Measurements from ENCODE around the gene CTNNBIP1.
"Not testable (repeated sequence)": the region's sequence is repeated elsewhere in the genome, so short reads cannot be mapped to it uniquely, and the experiment has no call there.

Gene CTNNBIP1, protein sequence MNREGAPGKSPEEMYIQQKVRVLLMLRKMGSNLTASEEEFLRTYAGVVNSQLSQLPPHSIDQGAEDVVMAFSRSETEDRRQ

DNA sequence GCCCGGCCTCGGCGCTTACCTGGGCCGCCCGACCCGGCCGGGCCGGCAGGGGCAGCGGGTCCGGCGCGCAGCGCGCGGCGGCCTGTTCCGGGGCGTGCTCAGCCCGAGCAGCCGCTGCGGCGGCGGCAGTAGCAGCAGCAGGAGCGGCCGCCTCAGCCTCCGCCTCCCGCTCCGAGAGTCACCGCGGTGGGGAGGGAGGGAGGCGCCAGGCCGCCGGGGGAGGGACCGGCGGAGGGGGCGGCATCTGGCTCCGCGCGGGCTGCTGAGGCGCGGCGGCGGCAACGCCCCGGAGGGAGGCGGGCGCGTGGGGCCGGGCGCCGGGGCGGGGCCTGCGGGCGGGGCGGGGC lies at the start of gene CTNNBIP1:
Gene CTNNBIP1 (minus strand): TSS at position 194 of the 347 bp plus-strand sequence. CDS start 38,205 bp downstream, outside the sequence.
- peak; percentile 80 to 84 for ATAC-seq

DNA sequence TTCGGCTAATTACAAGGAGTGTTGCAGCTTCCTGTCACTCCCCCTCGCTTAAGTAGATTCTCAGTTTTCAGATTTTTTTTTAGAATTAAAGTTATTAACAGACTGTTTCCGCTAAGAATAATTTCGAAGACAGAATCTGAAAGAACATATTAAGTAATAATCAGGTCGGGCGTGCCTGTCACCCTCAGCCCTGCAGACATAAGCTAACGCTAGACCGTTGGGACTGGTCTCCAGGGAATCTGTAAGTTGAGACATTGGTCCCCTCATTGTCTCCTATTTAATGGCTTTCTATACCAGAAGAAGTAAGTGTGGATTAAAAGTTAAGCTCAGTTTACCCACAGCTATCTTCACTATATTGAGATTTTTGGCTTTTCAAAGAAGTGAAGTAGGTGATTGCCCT lies 47.7 kb upstream of the CTNNBIP1 start:
- no peak for ATAC-seq

GRCh38 chr1:9946315-9946714 lies 36.2 kb upstream of the CTNNBIP1 start:
- ATAC-seq: no peak

- peak; percentile 98 to 99 for ATAC-seq
Observed at GRCh38 chr1:9942939-9943788, 33.1 kb upstream of the CTNNBIP1 start, which contains the start of the genes LZIC and NMNAT1. Gene LZIC (minus strand): TSS chr1:9943391. CDS start chr1:9936619, 6,772 bp downstream. Gene NMNAT1 (plus strand): TSS chr1:9943475. CDS start chr1:9972074, 28,599 bp downstream.

- ATAC-seq: peak; percentile 37 to 41
Observed at GRCh38 chr1:9942399-9942938, 32.4 kb upstream of the CTNNBIP1 start.

GRCh38 chr1:9929431-9930385 lies 19.6 kb upstream of the CTNNBIP1 start:
- no peak for ATAC-seq

DNA sequence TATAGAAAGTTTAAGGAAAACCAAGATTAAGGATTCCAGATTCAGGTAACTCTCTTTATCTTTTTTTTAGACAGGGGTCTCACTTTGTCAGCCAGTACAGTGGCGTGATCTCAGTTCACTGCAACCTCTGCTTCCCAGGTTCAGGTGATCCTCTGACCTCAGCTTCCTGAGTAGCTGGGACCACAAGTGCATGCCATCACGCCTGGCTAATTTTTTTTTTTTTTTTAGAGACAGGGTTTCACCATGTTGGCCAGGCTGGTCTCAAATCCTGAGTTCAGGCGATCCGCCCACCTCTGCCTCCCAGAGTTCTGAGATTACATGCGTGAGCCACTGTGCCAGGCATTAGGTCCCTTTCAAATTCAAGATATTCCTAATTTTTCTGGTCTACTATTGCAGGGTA lies 17.2 kb upstream of the CTNNBIP1 start:
- ATAC-seq: no peak

- ATAC-seq: no peak
Observed at GRCh38 chr1:9922342-9922741, 12.3 kb upstream of the CTNNBIP1 start.

DNA sequence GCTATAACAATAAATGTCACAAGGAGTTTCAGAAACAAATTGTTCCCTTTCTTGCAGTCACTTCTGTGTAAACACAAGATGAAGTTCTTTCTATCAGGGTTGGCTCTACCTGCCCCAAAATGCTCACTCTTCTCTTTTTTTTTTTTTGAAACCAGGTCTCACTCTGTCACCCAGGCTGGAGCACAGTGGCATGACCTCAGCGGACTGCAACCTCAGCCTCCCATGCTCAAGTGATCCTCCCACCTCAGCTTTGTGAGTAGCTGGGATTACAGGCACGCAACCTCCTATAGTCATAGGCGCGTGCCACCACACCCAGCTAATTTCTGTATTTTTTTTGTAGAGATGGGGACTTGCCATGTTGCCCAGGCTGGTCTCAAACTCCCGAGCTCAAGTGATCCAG lies 10.5 kb upstream of the CTNNBIP1 start:
- no peak for ATAC-seq

DNA sequence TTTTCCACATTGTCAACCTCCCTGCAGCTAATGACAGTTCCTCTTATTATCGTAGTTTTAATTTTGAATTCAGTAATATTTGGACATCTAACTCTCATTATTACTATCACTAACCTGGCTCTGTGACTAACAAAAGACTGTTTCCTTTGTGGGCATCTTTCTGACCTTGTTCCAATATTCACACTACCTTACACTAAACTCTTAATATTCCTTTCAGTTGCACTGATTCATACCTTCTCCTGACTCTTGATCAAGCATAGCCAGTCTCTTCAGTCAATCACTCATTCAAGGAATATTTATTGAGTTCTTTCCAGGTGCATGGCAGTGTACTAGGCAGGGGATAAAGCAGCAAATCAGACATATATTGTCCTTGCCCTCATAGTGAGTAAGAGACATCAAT lies 7.8 kb upstream of the CTNNBIP1 start:
- ATAC-seq: peak in 1 of 2 donors; percentile 30

DNA sequence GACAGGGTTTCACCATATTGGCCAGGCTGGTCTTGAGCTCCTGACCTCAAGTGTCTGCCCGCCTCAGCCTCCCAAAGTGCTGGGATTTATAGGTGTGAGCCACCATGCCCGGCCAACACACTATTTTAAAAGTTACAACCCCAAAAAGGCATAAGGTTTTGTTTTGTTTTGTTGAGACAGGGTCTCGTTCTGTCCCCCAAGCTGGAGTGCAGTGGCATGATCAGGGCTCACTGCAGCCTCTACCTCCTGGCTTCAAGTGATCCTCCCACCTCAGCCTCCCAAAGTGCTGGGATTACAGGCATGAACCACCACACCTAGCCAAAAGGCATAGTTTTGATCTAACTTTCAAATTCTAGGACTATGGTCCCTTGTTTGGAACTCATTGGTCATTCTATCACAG lies 7.4 kb upstream of the CTNNBIP1 start:
- not testable (repeated sequence) for ATAC-seq

DNA sequence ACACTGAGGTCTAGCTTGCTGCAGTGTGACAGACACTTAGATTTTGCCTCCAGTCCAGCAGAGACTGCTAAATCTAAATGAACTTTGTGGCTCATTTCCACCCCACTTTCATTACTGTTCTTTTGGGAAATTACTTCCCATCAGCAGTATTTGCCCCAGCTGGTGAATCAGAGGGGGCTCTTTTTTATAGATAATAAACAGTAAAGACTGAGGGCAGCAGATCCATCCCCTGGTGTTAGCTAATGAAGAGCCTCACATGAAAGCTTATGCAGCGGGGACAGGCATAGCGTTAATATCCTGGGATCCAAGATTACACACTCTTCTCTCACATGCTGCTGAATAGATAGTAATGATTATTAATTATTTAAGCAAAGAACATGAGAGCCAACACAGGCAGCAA lies 6.4 kb upstream of the CTNNBIP1 start:
- ATAC-seq: no peak

GRCh38 chr1:9914610-9914937 lies 4.5 kb upstream of the CTNNBIP1 start:
- ATAC-seq: no peak

- no peak for ATAC-seq
Observed at GRCh38 chr1:9912264-9912936, 2.3 kb upstream of the CTNNBIP1 start.

- peak; percentile 97 to 98 for ATAC-seq
Observed at GRCh38 chr1:9910423-9911178, 532 bp upstream of the CTNNBIP1 start.

- no peak for ATAC-seq
Observed at GRCh38 chr1:9909234-9910046, 629 bp downstream of the CTNNBIP1 start.

- ATAC-seq: no peak
Observed at GRCh38 chr1:9908871-9909233, 1.2 kb downstream of the CTNNBIP1 start.

DNA sequence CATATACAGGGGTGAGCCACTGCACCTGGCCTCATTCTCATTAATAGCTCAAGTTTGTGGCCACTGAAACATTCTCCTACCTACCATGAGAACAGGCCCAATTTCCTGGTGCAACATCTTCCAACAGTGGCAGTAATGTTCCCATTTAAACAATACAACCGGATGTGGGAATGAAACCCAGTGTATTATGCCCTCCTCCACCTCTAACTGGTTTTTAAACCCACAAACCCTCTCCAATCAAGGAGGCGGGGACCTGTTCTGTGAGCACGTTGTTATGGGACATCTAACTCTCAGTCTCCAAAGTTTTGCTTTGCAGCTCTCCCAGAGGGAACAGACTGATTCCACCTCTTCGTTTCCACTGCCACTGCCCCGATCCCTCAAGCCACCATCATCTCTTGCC lies 2.6 kb downstream of the CTNNBIP1 start:
- no peak for ATAC-seq

DNA sequence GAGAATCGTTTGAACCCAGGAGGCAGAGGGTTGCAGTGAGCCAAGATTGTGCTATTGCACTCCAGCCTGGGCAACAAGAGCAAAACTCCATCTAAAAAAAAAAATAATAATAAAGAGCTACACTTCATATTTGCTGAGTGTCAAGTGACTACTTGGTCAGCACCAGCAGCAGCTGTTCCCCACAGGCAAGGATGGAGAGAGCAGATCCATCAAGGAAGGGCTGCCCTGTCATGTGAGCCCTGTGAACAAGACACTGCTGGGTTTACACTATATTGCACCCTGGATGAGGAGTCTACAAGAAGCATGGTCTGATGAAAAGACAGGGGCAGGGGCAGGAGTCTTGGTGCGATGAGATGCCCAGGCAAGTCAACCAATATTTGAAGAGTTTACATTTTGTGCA lies 3.6 kb downstream of the CTNNBIP1 start:
- ATAC-seq: no peak

DNA sequence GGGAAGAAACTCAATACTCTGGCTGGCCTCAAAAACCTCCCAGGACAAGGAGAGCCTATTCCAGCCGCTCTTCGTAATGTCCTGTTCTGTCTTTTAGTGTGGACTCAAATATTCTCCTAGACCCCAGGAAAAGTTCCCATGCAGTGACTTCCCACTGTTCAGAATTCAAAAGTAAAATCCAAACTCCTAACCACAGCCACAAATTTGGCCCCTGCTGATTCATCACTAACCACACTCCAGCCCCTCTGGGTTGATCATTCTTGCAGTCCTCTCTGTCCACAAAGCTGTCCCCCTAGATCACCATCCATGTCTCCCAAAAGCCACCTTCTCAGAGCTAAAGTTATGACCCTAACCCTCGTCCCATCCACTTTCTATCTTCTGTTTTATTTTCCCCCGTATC lies 5.1 kb downstream of the CTNNBIP1 start:
- no peak for ATAC-seq

GRCh38 chr1:9904596-9904995 lies 5.5 kb downstream of the CTNNBIP1 start:
- ATAC-seq: no peak

Data from activated CD4-positive, CD25-positive, alpha-beta regulatory T cell treated with anti-CD3 and anti-CD28 coated beads, Interleukin-2, amount 50 U/mL, for 24 hours (primary cell).